Embryonic facial prominence (tissue), 1 donor: ENCODE data around the gene NR1I2.

ENCODE experiments used
- DNase-seq: peaks from one replicate; pipeline ENCODE4 v3.0.0-alpha.2; 2016; ENCODE audit errors: extremely low spot score

Gene NR1I2

GRCh38 chr3:119819806-119820205, 37.9 kb downstream of the NR1I2 start:
- no peak for DNase-seq

GRCh38 chr3:119825820-119826219, 43.9 kb downstream of the NR1I2 start:
- no peak for DNase-seq

- DNase-seq = no peak
Observed at GRCh38 chr3:119826711-119827608, 45.1 kb downstream of the NR1I2 start.

DNA sequence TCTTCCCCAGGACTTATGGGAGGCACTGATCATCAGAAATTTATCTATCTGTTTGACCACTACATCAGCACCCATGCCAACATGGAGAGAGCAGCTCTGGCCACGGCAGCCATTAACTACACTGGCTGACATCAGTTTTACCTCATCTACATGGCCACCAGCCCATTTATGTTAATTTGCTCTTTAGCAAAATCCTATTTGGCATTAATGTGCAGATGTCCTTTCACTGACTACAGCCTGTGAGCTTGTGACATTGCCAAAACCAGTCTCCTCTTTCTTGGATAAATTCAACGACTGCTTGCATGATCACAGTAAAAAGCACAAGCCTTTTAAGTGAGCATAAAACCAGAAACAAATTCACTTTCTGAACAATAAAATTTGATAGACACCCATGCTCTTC, 47.5 kb downstream of the NR1I2 start:
- no peak for DNase-seq

- DNase-seq = no peak
Observed at GRCh38 chr3:119831022-119831421, 49.1 kb downstream of the NR1I2 start.

DNA sequence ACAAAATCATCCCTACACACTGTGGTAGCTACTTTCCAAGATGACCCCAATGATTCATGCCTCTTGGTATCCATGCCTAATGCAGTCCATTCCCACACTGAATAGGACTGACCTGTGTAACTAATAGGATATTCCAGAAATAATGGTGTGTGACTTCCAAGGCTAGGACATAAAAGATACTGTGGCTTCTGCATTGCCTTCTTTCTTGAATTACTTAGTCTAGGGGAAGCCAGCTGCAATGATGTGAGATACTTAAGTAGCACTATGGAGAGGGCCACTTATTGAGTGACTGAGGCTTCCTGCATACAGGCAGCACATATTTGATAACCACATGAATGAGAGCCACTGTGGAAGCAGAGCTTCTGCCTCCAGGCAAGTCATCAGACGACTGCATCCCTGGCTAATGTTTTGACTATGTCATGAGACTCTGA, 50.1 kb downstream of the NR1I2 start:
- no peak for DNase-seq

GRCh38 chr3:119834754-119835370, 53.0 kb downstream of the NR1I2 start:
- DNase-seq = no peak

DNA sequence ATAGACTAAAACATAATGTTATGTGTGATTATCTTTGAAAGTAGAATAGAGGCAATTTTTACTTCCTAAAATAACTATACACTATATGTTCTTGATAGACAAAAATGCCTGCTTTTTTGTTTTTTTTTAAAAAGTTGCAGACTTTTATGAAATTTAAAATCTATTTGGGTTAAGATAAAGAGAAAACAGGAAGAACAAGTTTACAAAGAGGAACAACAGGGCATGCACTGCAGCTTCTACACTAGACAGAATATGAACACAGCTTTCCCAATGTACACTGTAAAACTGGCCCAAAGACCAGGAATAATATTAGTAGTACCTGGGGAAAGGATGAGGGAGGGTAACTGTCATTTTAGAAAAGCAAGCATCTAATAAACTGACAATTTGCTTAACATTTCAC, 53.7 kb downstream of the NR1I2 start:
- DNase-seq = no peak

GRCh38 chr3:119841808-119842471, 60.0 kb downstream of the NR1I2 start:
- no peak for DNase-seq

DNA sequence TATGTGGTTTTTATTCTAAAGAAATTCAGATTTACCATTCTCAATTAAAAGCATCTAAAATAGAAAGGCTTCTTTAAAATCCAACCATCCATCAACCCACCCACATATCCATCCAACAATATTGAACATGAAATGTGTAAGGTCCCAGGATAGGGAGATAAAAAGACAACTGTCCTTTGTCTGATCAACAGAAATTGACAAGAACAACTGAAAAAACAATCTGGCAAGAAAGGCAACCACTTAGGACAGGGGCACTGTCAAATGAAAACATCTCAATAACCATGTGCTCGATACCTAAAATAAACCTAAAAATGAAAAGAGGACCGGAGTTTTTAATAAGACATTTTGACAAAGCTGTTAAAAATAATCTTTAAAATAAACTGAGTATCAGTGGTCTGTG, 67.2 kb downstream of the NR1I2 start:
- DNase-seq = no peak

- DNase-seq = no peak
Observed at GRCh38 chr3:119856695-119857094, 74.8 kb downstream of the NR1I2 start.

DNA sequence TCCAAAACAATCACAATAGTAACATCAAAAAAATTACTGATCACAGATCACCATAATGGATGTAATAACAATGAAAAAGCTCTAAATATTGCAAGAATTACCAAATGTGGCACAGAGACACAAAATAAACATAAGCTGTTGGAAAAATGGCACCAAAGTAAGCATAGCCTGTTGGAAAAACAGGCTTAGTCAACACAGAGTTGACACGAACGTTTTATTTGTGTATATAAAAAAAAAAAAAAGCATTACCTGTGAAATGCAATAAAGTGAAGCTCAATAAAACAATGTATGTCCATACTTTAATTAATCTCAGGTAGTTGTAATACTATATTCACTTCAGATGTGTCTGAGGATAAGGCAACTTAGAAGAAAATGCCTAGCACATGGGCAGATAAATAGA, 77.1 kb downstream of the NR1I2 start:
- no peak for DNase-seq

GRCh38 chr3:119859728-119860127, 77.8 kb downstream of the NR1I2 start:
- DNase-seq = no peak

DNA sequence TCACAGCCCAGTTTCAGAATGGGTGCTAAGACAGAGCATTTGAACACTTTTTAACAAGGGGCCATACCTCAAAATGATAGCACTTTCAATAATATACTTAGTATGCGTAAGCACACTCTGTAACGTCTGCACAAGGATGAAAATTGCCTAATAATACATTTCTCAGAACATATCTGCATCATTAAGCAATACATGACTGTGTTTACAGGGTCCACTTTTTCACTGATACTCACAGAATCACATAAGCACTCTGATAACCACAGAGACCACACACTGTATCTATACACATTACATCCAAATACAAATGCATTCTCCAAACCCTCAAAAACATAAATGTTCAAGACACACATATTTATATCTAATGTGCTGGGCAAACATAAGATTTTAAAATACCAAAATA, 79.8 kb downstream of the NR1I2 start:
- DNase-seq = no peak

DNA sequence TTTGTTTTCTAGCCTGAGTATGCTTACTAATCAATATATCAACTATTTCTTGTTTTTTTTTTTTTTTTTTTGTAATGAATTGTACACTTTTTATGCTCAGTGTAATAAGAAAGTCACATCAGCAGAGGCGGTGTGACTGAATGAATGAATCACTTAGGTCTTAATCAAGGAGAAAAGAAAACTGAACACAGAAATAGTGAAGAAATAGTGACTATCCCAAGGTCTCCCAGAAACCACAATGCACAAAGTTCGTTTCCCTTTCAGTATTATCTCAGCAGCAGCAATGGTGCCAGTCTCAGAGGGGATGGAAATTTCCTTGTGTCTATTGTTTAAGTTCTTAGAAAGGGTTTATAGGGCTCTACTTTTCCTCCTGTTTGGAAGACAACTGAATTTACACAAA, 80.7 kb downstream of the NR1I2 start:
- DNase-seq = no peak

DNA sequence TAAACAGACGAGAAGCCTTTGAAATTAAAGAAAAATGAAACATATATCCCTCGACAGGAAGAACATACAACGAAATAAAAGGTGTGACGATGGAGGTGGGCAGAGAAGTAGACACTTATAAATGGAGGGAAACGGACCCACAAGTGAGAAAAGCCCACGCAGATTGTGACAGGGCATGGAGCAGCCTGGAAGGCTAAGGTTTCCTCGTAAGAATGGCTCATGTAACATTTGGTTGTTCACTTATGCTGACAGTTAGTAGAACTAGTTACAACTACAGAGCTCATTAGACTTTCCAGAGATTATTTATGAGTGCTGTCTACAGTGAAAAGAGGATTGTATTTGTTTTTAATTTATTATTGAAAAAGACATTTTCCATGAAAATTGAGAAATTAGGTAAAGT, 82.6 kb downstream of the NR1I2 start:
- DNase-seq = no peak
